SK-N-SH treated with all-trans-retinoic acid at 6 μM for 48 hours (cell line): Measurements from ENCODE around the gene ZBTB7C.

Source experiments
- ATAC-seq: fragments of 200-7000 bp; cut with Tn5 transposase; 3 replicates; pipeline ENCODE4 v1.9.1; 2020; ENCODE audit warnings: mild to moderate bottlenecking, moderate library complexity
- ARNTL ChIP-seq: fragments of 450-650 bp; formaldehyde crosslinking; IDR thresholded peaks from 2 replicates; pipeline ENCODE4 v1.5.0; 2020; ENCODE audit warnings: low read depth, mild to moderate bottlenecking, moderate library complexity, borderline replicate concordance
- BACH2 ChIP-seq: fragments of 250-450 bp; sonication (Bioruptor Pico); IDR thresholded peaks from 2 replicates; pipeline ENCODE4 v1.9.0; 2021; ENCODE audit warnings: mild to moderate bottlenecking, borderline replicate concordance
- CREB5 ChIP-seq: fragments of 250-450 bp; sonication (Bioruptor Pico); IDR thresholded peaks from 2 replicates; pipeline ENCODE4 v1.5.1; 2020; ENCODE audit warnings: low read depth, mild to moderate bottlenecking, moderate library complexity
- CSDC2 ChIP-seq: fragments of 250-450 bp; sonication (Bioruptor Pico); IDR thresholded peaks from 2 replicates; pipeline ENCODE4 v1.5.0; 2020; ENCODE audit warnings: mild to moderate bottlenecking, moderate library complexity
- CSRNP3 ChIP-seq: fragments of 250-450 bp; sonication (Bioruptor Pico); IDR thresholded peaks from 2 replicates; pipeline ENCODE4 v1.5.1; 2021; ENCODE audit warnings: mild to moderate bottlenecking, moderate library complexity
- ESRRG ChIP-seq: fragments of 250-450 bp; sonication (Bioruptor Pico); IDR thresholded peaks from 2 replicates; pipeline ENCODE4 v1.6.1; 2021; ENCODE audit warnings: mild to moderate bottlenecking
- GLIS3 ChIP-seq: fragments of 250-450 bp; sonication (Bioruptor Pico); IDR thresholded peaks from 2 replicates; pipeline ENCODE4 v1.5.0; 2020; ENCODE audit warnings: mild to moderate bottlenecking, moderate library complexity
- ISL1 ChIP-seq: fragments of 250-450 bp; sonication (Bioruptor Pico); IDR thresholded peaks from 2 replicates; pipeline ENCODE4 v2.1.2; 2022; ENCODE audit warnings: mild to moderate bottlenecking, moderate library complexity
- OSR1 ChIP-seq: fragments of 250-450 bp; sonication (Bioruptor Pico); IDR thresholded peaks from 2 replicates; pipeline ENCODE4 v1.8.0; 2022; ENCODE audit warnings: moderate library complexity, mild to moderate bottlenecking, inconsistent platforms
- PATZ1 ChIP-seq: fragments of 250-450 bp; sonication (Bioruptor Pico); IDR thresholded peaks from 2 replicates; pipeline ENCODE4 v1.8.0; 2020; ENCODE audit warnings: mild to moderate bottlenecking, moderate library complexity, borderline replicate concordance
- POU6F1 ChIP-seq: fragments of 250-450 bp; sonication (Bioruptor Pico); IDR thresholded peaks from 2 replicates; pipeline ENCODE4 v1.8.0; 2021; ENCODE audit warnings: low read depth, mild to moderate bottlenecking, moderate library complexity, borderline replicate concordance
- PPARA ChIP-seq: fragments of 250-450 bp; sonication (Bioruptor Pico); IDR thresholded peaks from 2 replicates; pipeline ENCODE4 v1.5.0; 2020; ENCODE audit warnings: mild to moderate bottlenecking, borderline replicate concordance
- RARB ChIP-seq: fragments of 250-450 bp; sonication (Bioruptor Pico); IDR thresholded peaks from 2 replicates; pipeline ENCODE4 v1.8.0; 2021; ENCODE audit warnings: mild to moderate bottlenecking, moderate library complexity
- TCF4 ChIP-seq: fragments of 250-450 bp; sonication (Bioruptor Pico); IDR thresholded peaks from 2 replicates; pipeline ENCODE4 v1.8.0; 2021; ENCODE audit warnings: mild to moderate bottlenecking, moderate library complexity, borderline replicate concordance
- TOX ChIP-seq: fragments of 250-450 bp; sonication (Bioruptor Pico); IDR thresholded peaks from 2 replicates; pipeline ENCODE4 v1.8.0; 2021; ENCODE audit warnings: mild to moderate bottlenecking, moderate library complexity, borderline replicate concordance
- TSHZ2 ChIP-seq: fragments of 250-450 bp; sonication (Bioruptor Pico); IDR thresholded peaks from 2 replicates; pipeline ENCODE4 v1.5.0; 2020; ENCODE audit warnings: mild to moderate bottlenecking, moderate library complexity
- ZC3H10 ChIP-seq: fragments of 250-450 bp; sonication (Bioruptor Pico); IDR thresholded peaks from 2 replicates; pipeline ENCODE4 v1.5.1; 2021; ENCODE audit warnings: mild to moderate bottlenecking, moderate library complexity
- ZFP3 ChIP-seq: fragments of 250-450 bp; sonication (Bioruptor Pico); IDR thresholded peaks from 2 replicates; pipeline ENCODE4 v1.5.0; 2020; ENCODE audit warnings: mild to moderate bottlenecking, moderate library complexity
- ZFP30 ChIP-seq: fragments of 450-650 bp; formaldehyde crosslinking; IDR thresholded peaks from 2 replicates; pipeline ENCODE4 v1.5.0; 2022; ENCODE audit warnings: mild to moderate bottlenecking, moderate library complexity
- ZNF565 ChIP-seq: fragments of 450-650 bp; formaldehyde crosslinking; conservative IDR thresholded peaks from 2 replicates; pipeline ENCODE4 v1.5.0; 2020; ENCODE audit warnings: low read depth, mild to moderate bottlenecking, moderate library complexity
- ZNF70 ChIP-seq: fragments of 450-650 bp; formaldehyde crosslinking; IDR thresholded peaks from 2 replicates; pipeline ENCODE4 v1.5.0; 2020; ENCODE audit warnings: mild to moderate bottlenecking, moderate library complexity
- ZNF8 ChIP-seq: fragments of 450-650 bp; formaldehyde crosslinking; IDR thresholded peaks from 2 replicates; pipeline ENCODE4 v1.5.0; 2020; ENCODE audit warnings: mild to moderate bottlenecking, moderate library complexity

The ZBTB7C gene

GRCh38 chr18:47992266-47992665 lies 416.9 kb downstream of the ZBTB7C start:
- ATAC-seq: no peak
- TF ChIP-seq TCF4 (CRISPR knock-in tag) (no peak), ZFP30 (CRISPR knock-in tag) (no peak), GLIS3 (CRISPR knock-in tag) (no peak), ARNTL (CRISPR knock-in tag) (no peak), ZNF70 (CRISPR knock-in tag) (no peak), OSR1 (CRISPR knock-in tag) (no peak), PPARA (CRISPR knock-in tag) (no peak), BACH2 (CRISPR knock-in tag) (no peak), TOX (CRISPR knock-in tag) (no peak), ZNF565 (CRISPR knock-in tag) (no peak), CREB5 (CRISPR knock-in tag) (no peak), POU6F1 (CRISPR knock-in tag) (no peak), ZFP3 (CRISPR knock-in tag) (no peak), ZC3H10 (CRISPR knock-in tag) (no peak), CSRNP3 (CRISPR knock-in tag) (no peak), CSDC2 (CRISPR knock-in tag) (no peak), ISL1 (CRISPR knock-in tag) (no peak), TSHZ2 (CRISPR knock-in tag) (no peak), RARB (no peak)
- TF ChIP-seq, all 23 proteins: peak for 0

- TF ChIP-seq RARB (no peak), ZNF70 (CRISPR knock-in tag) (no peak), GLIS3 (CRISPR knock-in tag) (no peak), ESRRG (CRISPR knock-in tag) (no peak)
- ATAC-seq: no peak
Measured at GRCh38 chr18:47990981-47991380, 418.2 kb downstream of the ZBTB7C start.

- no peak for ATAC-seq
- no peak for TF ChIP-seq RARB
- TF ChIP-seq ZNF8 (CRISPR knock-in tag): no peak
- no peak for TF ChIP-seq PPARA (CRISPR knock-in tag)
- TF ChIP-seq ARNTL (CRISPR knock-in tag): no peak
- no peak for TF ChIP-seq ZC3H10 (CRISPR knock-in tag)
- TF ChIP-seq PATZ1: no peak
- TF ChIP-seq TCF4 (CRISPR knock-in tag): no peak
Measured at GRCh38 chr18:47987388-47987699, 421.8 kb downstream of the ZBTB7C start.
